Central memory CD8-positive, alpha-beta T cell (primary cell): ENCODE results near the gene FGF5.
"Not testable (repeated sequence)": the region's sequence is repeated elsewhere in the genome, so short reads cannot be mapped to it uniquely, and the experiment has no call there.

Experiments
- ATAC-seq: fragments of 150-1000 bp; cut with Tn5 transposase; replicated peaks from 2 replicates; pipeline ENCODE4 v1.10.0; 2022; ENCODE audit warnings: mild to moderate bottlenecking, moderate FRiP score, moderate number of reproducible peaks; ENCODE audit not compliant: poor library complexity, severe bottlenecking; ENCODE audit errors: extremely low read depth
- DNase-seq, 2 donors: peaks; one replicate each; pipeline ENCODE4 v3.0.0; 2021; ENCODE audit warnings: low spot score in 2 of 2
- H3K27ac Mint-ChIP-seq: one replicate; pipeline ENCODE4 v1.8.0; 2022; ENCODE audit warnings: low read depth, mild to moderate bottlenecking, moderate library complexity, mixed read lengths
- H3K27me3 Mint-ChIP-seq: one replicate; pipeline ENCODE4 v1.8.0; 2022; ENCODE audit warnings: mixed read lengths
- H3K36me3 Mint-ChIP-seq: one replicate; pipeline ENCODE4 v1.8.0; 2022; ENCODE audit warnings: mild to moderate bottlenecking, moderate library complexity, mixed read lengths; ENCODE audit not compliant: insufficient read depth
- H3K4me1 Mint-ChIP-seq: one replicate; pipeline ENCODE4 v1.8.0; 2022; ENCODE audit warnings: mixed read lengths
- H3K4me3 Mint-ChIP-seq: one replicate; pipeline ENCODE4 v1.8.0; 2022; ENCODE audit warnings: mild to moderate bottlenecking, moderate library complexity, mixed read lengths
- H3K9me3 Mint-ChIP-seq: one replicate; pipeline ENCODE4 v1.8.0; 2022; ENCODE audit warnings: mixed read lengths

FGF5 gene

DNA sequence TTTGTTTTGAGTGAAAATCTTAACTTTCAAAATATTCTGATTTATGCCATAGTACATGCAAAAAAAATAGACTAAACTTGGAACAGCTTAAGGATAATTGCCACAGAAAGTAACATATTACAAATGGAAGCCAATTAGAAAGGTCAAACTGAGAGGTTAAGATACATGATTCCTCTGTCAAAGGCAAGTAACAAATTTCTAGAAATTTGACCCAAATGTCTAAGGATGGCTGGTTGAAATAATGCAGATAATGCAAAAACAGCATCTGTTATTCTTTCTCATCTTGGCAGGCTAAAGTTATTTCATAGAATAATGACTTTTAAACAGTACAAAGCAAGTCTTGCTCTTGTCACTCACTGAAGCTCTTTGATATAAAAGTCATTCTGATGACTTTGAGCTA is 10.5 kb downstream of the FGF5 start:
- ATAC-seq (no peak), DNase-seq (no peak)
- H3K36me3 Mint-ChIP-seq, result no peaks in the 10 kb centered on the region
- no peaks in the 10 kb centered on the region for H3K9me3 Mint-ChIP-seq
- no peak overlapping the region for H3K27ac Mint-ChIP-seq
- no peaks in the 10 kb centered on the region for H3K4me1 Mint-ChIP-seq
- peaks cover 45% of the 10 kb centered on the region for H3K27me3 Mint-ChIP-seq
- no peak overlapping the region for H3K4me3 Mint-ChIP-seq

DNA sequence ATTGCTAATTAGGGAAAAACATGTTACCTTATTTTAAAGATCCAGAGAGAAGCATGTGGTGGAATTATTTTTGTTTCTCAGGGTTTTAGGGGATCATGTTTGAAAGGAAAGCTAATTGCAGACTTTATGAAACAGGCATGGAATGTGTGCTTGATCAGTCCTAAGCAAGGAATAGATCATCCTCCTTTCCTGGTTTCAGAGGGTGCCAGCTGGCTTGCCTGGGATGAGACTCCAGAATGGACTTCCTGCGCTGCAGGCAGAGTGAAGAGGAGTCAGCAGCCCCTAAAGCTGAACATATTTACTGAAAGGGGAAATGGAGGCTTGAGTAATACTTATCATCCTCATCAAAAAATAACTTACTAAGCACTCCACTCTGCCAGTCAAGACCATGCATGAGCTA is 13.3 kb downstream of the FGF5 start:
- H3K36me3 Mint-ChIP-seq, result no peaks in the 10 kb centered on the region
- ATAC-seq (no peak), DNase-seq (no peak)
- H3K4me1 Mint-ChIP-seq, result no peaks in the 10 kb centered on the region
- H3K27me3 Mint-ChIP-seq, result peaks cover 44% of the 10 kb centered on the region
- no peak overlapping the region for H3K4me3 Mint-ChIP-seq
- no peak overlapping the region for H3K27ac Mint-ChIP-seq
- no peaks in the 10 kb centered on the region for H3K9me3 Mint-ChIP-seq

GRCh38 chr4:80286451-80286850 is 20.0 kb downstream of the FGF5 start:
- H3K4me3 Mint-ChIP-seq, result no peak overlapping the region
- H3K36me3 Mint-ChIP-seq, result no peaks in the 10 kb centered on the region
- no peaks in the 10 kb centered on the region for H3K4me1 Mint-ChIP-seq
- DNase-seq, result no peak
- H3K9me3 Mint-ChIP-seq, result no peaks in the 10 kb centered on the region
- ATAC-seq, result no peak
- peaks cover 43% of the 10 kb centered on the region for H3K27me3 Mint-ChIP-seq
- no peak overlapping the region for H3K27ac Mint-ChIP-seq

GRCh38 chr4:80290665-80291064 is 24.2 kb downstream of the FGF5 start:
- not testable (repeated sequence) for H3K36me3 Mint-ChIP-seq, DNase-seq, H3K4me1 Mint-ChIP-seq, H3K9me3 Mint-ChIP-seq, ATAC-seq, H3K27ac Mint-ChIP-seq, H3K4me3 Mint-ChIP-seq
- peaks cover 46% of the 10 kb centered on the region for H3K27me3 Mint-ChIP-seq

GRCh38 chr4:80294206-80294605 is 27.7 kb downstream of the FGF5 start:
- Mint-ChIP-seq H3K9me3 (no peaks in the 10 kb centered on the region), H3K4me1 (no peaks in the 10 kb centered on the region), H3K4me3 (no peak overlapping the region), H3K27me3 (peaks cover 58% of the 10 kb centered on the region), H3K27ac (no peak overlapping the region), H3K36me3 (no peaks in the 10 kb centered on the region)
- no peak for ATAC-seq
- no peak for DNase-seq

GRCh38 chr4:80295336-80295735 is 28.9 kb downstream of the FGF5 start:
- Mint-ChIP-seq H3K9me3 (no peaks in the 10 kb centered on the region), H3K4me1 (no peaks in the 10 kb centered on the region), H3K27ac (no peak overlapping the region), H3K36me3 (no peaks in the 10 kb centered on the region), H3K4me3 (no peak overlapping the region), H3K27me3 (peaks cover 70% of the 10 kb centered on the region)
- DNase-seq (no peak), ATAC-seq (no peak)

DNA sequence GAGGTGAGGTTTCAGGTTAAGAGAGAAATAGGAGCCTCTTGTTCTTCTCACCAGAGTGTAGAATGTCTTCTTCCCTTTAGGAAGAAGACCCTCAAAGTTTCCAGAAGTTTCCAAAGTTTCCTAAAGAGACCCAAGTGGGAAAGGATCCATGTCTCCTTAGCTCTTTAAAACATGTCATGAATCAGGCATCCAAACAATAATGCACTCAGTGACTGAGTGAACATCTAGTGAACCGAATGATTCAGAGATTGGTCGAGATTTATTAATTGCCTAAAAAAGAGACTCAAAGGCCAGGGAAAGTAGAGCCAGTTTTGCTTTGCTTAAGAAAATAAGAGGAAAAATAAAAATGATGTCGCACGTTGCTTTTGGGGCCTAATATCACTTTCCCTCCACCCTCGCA is 29.4 kb downstream of the FGF5 start:
- Mint-ChIP-seq H3K27me3 (peaks cover 75% of the 10 kb centered on the region), H3K27ac (no peak overlapping the region), H3K9me3 (no peaks in the 10 kb centered on the region), H3K36me3 (no peaks in the 10 kb centered on the region), H3K4me1 (no peaks in the 10 kb centered on the region), H3K4me3 (no peak overlapping the region)
- ATAC-seq, result no peak
- DNase-seq, result no peak

GRCh38 chr4:80301884-80302283 is 35.4 kb downstream of the FGF5 start:
- DNase-seq, result no peak
- H3K27ac Mint-ChIP-seq, result no peak overlapping the region
- no peak overlapping the region for H3K4me3 Mint-ChIP-seq
- H3K36me3 Mint-ChIP-seq, result no peaks in the 10 kb centered on the region
- H3K27me3 Mint-ChIP-seq, result peaks cover 53% of the 10 kb centered on the region
- ATAC-seq, result no peak
- H3K9me3 Mint-ChIP-seq, result no peaks in the 10 kb centered on the region
- no peaks in the 10 kb centered on the region for H3K4me1 Mint-ChIP-seq

GRCh38 chr4:80302616-80303223 is 36.3 kb downstream of the FGF5 start:
- Mint-ChIP-seq H3K27ac (no peak overlapping the region), H3K36me3 (no peaks in the 10 kb centered on the region), H3K4me1 (no peaks in the 10 kb centered on the region), H3K27me3 (peaks cover 53% of the 10 kb centered on the region), H3K4me3 (no peak overlapping the region), H3K9me3 (no peaks in the 10 kb centered on the region)
- ATAC-seq, result no peak
- no peak for DNase-seq

GRCh38 chr4:80305466-80305865 is 39.0 kb downstream of the FGF5 start:
- Mint-ChIP-seq H3K4me3 (no peak overlapping the region), H3K4me1 (no peaks in the 10 kb centered on the region), H3K27ac (no peak overlapping the region), H3K9me3 (no peaks in the 10 kb centered on the region), H3K27me3 (peaks cover 53% of the 10 kb centered on the region), H3K36me3 (no peaks in the 10 kb centered on the region)
- no peak for DNase-seq
- ATAC-seq, result no peak

DNA sequence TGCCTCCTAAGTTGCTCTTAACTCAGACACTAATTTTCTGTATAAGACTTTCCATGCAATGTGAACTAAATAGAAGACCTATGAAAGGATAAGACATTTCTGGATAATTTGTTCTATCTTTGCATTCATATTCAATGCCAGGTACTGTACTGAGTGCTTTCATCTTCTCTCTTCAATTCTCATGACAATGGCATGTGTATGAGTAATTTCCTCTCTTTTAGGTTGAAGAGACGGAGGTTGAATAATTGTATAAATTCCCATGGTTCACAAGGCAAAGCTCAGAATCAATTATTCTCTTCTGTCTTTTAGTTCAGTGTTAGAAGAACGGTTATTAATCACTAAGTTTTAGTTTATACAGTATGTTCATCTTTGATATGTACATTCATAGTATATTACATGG is 39.8 kb downstream of the FGF5 start:
- H3K4me3 Mint-ChIP-seq, result no peak overlapping the region
- peaks cover 49% of the 10 kb centered on the region for H3K27me3 Mint-ChIP-seq
- H3K4me1 Mint-ChIP-seq, result no peaks in the 10 kb centered on the region
- no peak for DNase-seq
- H3K27ac Mint-ChIP-seq, result no peak overlapping the region
- no peaks in the 10 kb centered on the region for H3K9me3 Mint-ChIP-seq
- no peak for ATAC-seq
- H3K36me3 Mint-ChIP-seq, result no peaks in the 10 kb centered on the region

DNA sequence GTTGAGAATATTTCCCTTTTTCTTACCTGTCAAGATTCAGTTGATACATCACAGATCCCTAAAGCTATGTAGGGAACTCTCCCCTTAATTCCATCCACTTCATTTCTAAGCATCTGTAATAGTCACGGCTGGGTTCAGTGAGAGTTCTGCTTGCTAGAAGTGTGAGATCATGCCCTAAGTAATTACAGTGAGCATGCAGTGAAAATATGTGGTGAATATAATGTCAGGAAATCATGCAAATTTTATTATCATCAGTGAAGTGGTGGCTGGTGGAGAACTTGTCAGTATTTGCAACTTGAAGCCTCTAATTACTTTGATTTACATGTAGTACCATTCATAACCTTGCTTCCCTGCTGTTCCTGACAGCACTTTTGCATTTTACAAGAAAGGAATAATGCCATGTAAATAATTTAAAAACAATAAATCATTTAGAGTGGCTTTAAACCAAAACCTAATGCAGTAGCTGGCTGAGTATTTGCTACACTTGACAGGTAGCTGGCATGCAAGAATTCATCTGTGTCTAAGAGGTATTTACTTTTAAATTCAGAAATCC is 40.8 kb downstream of the FGF5 start:
- Mint-ChIP-seq H3K4me1 (no peaks in the 10 kb centered on the region), H3K27me3 (peaks cover 53% of the 10 kb centered on the region), H3K9me3 (no peaks in the 10 kb centered on the region), H3K27ac (no peak overlapping the region), H3K36me3 (no peaks in the 10 kb centered on the region), H3K4me3 (no peak overlapping the region)
- no peak for ATAC-seq
- no peak for DNase-seq

DNA sequence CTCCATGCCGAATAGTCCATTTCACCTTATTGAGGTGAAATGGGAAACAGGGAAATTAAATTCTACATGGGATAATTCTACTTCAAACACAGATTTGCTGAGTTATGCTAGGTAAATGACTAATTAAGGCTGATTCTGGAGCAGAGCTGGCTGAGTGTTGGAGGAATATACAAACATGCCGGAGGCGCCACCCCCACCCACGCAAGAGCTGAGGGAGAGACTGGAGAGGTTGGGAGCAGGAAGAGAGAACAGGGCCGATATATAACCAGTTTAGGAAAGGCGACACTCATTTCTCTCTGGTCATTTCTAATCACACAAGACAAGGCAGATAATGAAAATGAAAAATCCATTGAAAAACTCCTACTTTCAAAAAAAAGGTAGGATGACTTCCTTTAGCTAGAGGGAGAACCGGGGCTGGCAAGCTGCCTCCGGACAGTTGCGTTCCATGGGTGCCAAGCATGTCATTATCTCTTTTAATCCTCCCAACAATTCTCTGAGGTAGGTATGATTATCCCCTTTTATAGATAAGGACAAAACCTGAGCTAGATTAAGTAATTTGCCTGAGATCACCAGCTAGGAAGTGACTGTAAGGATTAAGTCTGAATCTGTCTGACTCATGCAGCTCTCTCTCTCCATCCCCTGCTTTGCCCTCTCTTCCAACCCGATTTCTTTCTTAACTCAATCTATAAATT is 41.5 kb downstream of the FGF5 start:
- Mint-ChIP-seq H3K36me3 (no peaks in the 10 kb centered on the region), H3K9me3 (no peaks in the 10 kb centered on the region), H3K27me3 (peaks cover 53% of the 10 kb centered on the region), H3K4me3 (no peak overlapping the region), H3K4me1 (no peaks in the 10 kb centered on the region), H3K27ac (no peak overlapping the region)
- no peak for DNase-seq
- ATAC-seq, result no peak
